HG03457 (cell line): ENCODE data around the gene CILP2.
A peak's percentile ranks its signal among the peaks of the same experiment; 100 is the strongest.

ENCODE experiments used
- ATAC-seq: cut with Tn5 transposase; IDR thresholded peaks from one replicate; pipeline ENCODE4 v1.9.1; 2021; ENCODE audit warnings: moderate number of reproducible peaks; ENCODE audit not compliant: unreplicated experiment

The CILP2 gene

DNA sequence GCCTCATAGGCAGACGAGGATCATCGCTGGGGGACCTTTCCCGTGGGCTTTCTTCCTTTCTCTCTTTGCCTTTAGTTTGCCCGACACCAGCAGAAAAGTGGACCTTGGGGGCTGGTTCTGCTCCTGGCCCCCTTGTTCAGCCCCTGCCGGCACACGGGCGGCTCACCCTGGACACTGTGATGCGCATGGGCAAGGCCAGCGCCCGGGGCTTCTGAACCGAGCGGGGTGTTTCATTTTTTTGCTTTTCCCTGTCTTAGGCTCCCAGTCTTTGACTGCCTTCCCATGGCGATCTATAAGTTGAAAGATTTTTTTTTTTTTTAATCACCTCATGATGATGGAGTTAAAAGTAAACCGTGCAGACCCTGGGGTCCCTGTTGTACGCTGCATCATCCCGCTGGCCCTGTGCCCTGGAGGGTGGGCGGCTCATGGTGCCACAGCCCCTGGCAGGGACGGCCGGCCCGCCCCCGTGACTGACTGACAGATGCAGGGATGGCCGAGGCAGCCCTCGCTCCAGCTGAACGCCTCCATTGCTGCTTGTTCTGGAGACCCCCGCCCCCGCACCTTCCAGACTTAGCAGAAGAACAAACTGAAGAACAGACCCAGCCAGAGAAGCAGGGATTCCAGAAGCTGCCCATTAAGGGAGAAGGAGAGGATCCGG, 32.3 kb upstream of the CILP2 start:
- no peak for ATAC-seq

DNA sequence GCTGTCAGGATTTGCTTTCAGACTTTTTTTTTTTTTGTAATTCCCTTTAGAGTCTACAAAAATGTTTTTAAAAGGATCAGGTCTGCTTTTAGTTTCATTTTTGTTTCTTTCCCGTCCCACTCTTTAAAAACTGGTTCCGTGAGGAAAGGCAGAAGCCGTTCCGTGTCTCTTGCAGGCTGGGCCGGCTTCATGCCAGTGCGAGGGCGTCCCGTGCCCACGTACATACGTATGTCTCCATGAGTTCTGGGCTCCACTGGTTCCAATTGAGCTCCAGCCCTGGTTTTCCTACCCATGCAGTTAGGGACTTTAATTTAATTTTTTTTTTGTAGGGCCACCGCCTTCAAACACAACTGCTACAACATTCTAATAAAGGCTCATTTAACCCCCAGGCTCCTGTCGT, 31.5 kb upstream of the CILP2 start:
- no peak for ATAC-seq

DNA sequence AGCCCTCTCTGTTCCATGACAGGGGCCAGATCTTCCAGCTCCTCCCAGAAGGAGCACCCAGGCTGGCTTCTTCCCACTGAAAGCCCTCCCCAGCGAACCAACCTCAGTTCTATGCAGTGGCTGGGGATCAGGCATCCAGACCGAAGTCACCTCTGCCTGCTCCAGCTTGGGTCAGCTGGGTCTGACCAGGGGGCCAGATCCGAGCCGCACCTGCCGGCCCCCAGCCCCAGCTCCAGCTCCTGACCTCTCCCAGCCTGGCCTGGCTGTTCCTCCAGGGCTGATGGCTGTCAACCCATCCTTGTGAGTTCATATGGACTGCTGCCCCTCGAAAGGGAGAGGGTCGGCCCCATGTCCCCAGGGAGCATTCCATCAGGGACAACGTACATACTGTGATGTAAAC, 30.7 kb upstream of the CILP2 start:
- ATAC-seq = no peak

DNA sequence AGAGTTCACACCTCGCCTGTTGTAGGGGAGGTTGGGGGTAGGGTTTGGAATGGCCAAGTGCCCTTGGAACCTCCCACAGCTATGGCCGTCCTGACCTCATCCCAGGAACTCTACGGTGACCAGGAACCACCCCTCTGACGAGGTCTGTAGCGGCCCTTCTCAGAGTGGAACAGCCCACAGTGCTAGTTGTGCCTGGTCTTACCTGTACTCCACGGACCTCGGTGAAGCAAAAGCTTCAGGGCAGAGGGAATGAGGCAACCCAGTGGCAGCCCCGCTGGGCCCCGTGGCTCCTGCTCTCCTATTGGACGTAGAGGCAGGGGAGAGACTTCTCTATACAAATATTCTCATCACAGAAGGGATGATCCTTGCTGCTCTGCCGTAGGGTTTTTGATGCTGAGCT, 29.8 kb upstream of the CILP2 start:
- ATAC-seq = no peak

DNA sequence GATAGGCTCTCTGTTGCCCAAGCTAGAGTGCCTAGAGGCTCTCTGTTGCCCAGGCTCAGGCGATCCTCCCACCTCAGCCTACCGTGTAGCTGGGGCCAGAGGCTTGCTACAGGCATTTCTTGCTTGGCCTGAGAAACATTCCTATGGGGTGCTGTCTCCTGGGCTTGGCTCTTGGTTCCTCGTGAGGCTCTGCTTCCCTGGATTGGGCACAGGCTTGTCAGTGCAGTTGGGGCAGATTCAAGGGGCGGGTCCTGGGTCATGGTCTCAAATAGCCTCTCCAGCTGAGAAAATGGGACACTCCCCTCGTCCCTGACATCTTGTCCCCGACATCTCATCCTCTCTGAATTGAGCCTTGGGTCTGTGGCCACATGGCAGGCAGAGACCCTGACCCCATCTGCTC, 27.6 kb upstream of the CILP2 start:
- ATAC-seq = no peak

DNA sequence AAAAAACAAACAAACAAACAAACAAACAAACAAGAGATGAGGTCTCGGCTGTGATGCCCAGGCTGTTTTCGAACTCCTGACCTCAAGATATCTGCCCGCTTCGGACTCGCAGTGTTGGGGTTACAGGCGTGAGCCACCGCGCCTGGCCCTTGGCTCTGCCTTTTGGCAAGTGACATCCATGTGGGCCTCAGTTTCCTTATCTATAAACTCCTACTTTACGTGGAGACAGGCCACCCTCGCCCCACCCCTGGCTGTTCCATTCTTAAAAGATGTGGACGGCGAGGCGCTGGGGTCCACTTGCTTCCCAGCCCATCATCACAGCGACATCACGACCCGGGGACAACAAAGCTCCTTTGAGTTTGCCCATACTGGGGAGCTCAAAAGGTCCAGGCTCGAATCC, 24.4 kb upstream of the CILP2 start:
- ATAC-seq = no peak

DNA sequence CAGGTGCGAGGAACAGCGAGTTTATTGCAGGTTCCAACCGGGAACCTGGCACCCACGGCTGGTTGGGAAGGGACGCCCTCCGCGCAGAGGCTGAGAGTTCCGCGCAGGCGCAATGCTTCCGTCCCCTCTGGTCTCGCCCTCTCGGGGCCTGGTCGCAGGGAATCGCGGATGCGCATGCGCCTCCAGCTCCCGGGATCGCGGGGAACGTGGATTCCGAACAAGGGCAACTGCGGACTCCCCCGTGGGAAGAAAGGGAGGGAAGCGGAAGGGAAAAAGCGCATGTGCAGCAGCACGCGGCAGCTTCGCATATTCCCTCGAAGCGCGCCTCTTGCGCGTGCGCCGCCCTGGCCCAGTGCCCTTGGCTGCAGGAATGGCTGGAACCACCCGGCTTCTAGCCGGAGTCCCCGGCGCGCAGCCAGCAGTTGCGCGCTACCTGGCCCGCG, 23.8 kb upstream of the CILP2 start:
- ATAC-seq = no peak

DNA sequence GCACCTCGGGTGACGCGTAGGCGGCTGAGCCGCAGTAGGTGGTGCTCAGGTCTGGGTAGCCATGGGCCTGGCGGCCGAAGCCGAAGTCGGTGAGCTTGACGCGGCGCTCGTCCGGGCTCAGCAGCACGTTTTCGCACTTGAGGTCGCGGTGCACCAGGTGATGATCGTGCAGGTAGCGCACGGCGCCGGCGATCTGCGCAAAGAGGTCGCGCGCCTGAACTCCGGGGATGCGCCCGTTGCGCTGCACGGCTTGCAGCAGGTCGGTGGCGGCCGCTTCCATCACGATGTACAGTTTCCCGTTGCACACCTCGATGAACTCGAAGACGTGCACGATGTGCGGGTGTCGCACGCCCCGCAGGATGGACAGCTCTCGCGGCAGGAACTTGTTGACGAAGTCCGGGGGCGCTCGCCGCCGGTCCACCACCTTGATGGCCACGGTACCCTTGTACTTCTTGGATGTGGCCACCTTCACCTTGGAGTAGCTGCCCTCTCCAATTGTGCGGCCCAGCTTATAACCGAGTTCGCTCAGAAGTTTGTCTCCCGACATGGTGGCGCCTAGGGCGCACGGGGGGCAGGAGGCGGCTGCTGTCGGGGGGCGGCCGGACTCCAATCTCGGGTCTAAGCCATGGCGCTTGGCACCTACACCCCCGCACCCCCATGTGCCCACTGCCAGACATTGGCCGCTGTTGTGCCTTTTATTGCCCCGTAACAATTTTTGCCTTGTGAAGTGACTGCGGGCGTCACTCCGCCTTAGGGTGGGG, 23.0 kb upstream of the CILP2 start, which contains the start of gene TSSK6:
TSS of gene TSSK6 (minus strand) at position 668 of the 761 bp plus-strand sequence. CDS start at position 547, 121 bp downstream.
- ATAC-seq = no peak

DNA sequence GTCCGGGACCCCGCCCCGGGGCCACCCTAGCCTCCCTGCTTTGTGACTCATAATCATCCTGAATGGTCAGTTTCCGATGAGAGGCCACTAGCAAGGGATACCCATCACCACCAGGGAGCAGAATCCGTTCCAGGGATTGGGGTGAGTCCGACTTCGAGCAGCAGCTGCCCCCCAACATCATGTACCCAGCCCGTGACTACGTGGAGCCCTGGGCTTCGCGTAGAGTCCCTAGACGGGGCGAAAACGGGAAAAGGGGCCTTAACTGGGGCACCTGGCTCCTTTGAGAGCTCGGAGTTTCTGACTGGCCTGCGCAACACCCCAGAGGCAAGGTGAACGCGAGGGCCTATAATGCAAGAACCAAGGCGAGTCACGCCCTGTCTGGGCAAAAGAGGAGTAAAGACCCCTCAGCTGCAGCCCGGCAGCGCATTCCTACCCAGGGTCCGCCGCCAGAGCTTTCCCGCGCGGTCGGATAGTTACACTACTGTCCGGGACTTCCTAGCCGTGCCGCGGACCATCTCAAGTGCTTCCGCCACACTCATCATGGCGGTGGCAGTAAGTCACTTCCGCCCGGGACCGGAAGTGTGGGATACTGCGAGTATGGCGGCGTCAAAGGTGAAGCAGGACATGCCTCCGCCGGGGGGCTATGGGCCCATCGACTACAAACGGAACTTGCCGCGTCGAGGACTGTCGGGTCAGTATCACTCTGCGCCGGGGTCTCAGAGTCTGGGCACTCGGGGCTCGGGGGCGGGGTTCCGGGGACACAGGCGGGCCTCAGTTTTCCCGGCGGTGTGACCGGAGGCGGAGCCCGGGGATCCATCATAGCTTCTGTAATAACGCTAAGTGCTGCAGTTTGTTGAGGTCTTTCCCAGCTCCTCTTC, 22.2 kb upstream of the CILP2 start, which contains the start of gene NDUFA13:
TSS of gene NDUFA13 (plus strand) at position 584 of the 878 bp plus-strand sequence. CDS start at position 598, 14 bp downstream.
- ATAC-seq = peak; percentile 73

DNA sequence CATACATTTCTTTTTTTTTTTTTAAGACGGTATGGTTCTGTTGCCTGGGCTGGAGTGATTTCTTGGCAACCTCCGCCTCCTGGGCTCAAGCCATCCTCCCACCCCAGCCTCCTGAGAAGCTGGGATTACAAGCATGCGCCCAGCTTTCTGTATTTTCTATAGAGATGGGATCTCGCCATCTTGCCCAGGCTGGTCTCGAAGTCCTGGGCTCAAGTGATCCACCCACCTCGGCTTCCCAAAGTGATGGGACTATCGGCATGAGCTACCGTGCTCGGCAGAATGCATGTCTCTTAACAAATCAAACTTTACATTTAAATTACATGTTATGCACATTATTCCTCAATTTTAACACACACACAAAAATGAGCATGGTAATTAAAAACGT, 20.8 kb upstream of the CILP2 start:
- ATAC-seq = no peak

DNA sequence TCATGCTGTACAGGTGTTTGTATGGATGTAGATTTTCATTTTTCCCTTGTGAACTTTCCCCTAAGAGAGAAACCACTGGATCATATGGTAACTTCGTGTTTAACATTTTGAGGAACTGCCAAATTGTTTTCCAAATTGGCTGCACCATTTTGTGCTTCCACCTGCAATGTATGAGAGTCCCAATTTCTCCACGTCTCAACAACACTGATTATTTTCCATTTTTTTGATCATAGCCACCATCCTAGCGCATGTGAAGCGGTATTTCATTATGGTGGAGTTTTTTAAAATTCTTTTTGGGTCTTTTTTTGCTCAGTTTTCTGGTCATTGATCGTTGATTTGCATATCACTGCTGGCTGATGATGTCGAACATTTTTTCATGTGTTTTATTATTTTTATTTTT, 17.1 kb upstream of the CILP2 start:
- ATAC-seq = no peak

DNA sequence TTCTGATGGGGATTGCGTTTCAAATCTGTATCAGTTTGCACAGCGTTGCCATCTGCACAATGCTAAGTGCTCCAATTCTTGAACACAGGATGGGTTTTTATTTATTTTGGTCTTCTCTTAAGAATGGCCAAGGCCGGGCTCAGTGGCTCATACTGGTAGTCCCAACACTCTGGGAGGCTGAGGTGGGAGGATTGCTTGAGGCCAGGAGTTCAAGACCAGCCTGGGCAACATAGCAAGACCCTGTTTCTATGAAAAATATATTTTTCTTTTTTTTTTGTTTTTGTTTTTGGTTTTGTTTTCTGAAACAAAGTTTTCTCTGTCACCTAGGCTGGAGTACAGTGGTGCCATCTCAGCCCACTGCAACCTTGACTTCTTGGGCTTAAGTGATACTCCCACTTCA, 14.9 kb upstream of the CILP2 start:
- no peak for ATAC-seq

DNA sequence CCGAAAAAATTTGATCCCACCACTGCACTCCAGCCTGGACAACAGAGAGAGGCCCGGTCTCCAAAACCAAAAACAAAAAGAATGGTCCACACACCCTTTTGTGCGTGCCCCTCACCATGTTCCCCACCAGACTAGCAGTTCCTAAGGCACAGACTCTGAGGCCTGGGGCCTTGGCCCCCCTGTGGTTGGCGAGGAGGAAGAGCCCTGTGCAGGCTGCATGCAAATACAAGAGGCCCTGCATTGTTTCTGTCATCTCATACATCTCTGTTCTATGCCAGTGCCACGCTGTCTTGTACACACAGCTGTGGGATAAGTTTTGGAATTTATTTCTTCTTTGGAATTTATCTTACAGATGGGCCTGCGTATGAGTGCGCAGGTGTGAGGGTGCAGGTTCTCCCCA, 14.0 kb upstream of the CILP2 start:
- no peak for ATAC-seq

DNA sequence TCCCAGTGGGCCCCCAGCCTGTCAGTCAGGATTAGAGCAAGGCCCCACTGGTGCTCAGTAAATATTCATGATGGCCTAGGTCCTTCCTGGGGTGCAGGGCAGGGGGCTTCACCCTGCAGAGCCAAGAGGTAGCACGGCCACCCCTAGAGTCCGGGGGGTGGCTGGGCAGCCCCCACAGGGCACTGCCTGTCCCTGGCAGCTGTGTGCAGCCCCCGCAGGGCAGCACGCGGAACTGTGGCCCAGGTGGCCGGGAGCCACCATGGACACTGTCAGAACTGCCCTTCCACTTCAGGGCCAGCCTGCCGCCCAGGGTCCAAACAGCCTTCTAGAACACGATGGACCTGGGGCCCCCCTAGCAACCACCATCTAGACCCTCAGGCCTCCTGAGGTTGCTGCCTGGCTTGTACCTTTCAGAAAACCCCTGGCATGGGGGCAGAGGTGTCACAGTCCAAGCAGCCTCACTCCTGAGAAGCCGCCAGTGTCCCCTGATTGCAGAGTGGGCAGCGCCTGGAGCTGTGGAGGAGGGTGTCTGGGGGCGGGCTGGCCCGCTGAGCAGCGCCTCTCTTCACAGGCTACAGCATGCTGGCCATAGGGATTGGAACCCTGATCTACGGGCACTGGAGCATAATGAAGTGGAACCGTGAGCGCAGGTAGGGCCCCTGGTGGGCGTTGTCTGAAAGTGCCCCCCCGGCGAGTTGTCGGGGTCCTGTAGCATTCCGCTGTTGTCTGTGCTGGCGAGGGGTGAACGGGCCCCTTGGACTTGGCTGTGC, 12.3 kb upstream of the CILP2 start:
- ATAC-seq = no peak

DNA sequence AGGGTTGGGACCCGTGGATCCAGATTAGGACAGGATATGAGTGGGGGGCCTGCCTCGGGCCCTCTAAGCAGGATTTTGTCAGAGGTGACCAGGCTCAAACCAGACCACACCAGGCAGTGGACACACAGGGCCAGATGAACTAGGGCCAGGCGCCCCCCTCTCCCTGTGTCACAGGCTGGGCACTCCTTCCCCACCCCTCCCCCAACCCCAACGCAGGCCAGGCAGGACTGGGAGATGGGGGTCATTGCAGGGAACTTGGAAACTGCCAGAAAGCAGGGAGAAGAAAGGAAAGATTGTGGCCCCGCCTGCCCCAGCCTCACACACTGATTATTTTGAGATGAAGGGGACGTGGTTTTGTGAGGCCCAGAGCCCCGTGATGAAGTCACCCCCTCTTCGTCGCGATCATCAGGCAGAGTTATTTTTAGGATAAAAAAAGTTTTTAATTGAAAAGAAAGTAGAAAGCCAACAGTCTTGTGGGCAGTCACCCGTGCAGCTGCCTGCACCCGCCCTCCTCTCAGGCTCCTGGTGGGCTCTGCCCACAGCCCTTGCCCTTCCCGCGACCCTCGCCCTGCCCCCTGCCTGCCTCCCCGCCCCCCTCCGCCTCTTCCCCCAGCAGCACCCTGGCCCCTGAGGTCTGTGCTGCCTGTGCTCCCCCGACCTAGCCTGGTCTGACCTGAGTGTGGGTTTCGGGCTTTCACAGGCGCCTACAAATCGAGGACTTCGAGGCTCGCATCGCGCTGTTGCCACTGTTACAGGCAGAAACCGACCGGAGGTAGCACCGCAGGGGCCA, 11.3 kb upstream of the CILP2 start:
- no peak for ATAC-seq

DNA sequence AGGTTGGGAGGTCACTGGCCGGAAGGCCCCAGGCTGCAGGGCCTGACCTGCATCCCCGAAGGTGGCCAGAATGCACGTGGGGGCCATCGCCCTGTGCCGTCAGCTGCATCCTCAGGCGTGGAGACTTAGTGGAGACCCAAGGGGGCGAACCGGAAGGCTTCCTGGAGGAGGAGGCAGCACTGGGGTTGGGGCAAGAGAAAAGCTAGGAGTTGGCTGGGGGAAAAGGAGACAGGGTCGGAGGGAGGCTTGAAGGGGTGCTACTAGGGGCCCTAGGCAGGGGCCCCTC, 10.8 kb upstream of the CILP2 start:
- no peak for ATAC-seq

DNA sequence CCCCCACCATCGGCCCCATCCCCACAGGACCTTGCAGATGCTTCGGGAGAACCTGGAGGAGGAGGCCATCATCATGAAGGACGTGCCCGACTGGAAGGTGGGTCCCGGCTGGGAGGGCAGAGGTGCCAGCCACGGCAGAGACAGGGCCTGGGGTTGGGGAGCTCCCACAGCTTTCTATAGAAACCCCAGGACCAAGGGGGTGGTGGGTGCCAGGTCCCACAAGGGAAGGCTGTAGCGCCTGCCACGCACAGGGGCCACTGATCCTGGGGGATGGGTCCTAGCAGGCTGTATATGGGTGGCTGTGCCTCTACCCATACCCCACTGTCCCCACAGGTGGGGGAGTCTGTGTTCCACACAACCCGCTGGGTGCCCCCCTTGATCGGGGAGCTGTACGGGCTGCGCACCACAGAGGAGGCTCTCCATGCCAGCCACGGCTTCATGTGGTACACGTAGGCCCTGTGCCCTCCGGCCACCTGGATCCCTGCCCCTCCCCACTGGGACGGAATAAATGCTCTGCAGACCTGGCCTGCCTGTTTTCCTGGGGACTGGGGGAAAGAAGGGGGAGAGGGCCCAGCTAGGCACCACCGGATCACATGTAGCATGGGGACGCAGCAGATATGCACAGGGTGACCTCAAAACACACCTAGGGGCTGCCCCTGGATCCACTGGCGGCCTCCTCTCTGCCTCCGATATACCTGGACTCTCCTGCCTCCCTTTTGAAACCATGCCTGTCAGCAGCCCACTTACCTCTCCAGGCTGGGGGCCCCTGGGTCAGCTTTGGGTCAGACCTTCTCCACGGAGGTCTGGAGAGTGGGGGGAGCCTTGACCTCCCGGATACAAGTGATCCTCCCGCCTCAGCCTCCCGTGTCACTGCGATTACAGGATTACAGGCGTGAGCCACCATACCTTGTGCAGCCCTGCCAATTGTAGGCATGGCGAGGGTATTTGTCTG, 10.1 kb upstream of the CILP2 start:
- ATAC-seq = no peak

DNA sequence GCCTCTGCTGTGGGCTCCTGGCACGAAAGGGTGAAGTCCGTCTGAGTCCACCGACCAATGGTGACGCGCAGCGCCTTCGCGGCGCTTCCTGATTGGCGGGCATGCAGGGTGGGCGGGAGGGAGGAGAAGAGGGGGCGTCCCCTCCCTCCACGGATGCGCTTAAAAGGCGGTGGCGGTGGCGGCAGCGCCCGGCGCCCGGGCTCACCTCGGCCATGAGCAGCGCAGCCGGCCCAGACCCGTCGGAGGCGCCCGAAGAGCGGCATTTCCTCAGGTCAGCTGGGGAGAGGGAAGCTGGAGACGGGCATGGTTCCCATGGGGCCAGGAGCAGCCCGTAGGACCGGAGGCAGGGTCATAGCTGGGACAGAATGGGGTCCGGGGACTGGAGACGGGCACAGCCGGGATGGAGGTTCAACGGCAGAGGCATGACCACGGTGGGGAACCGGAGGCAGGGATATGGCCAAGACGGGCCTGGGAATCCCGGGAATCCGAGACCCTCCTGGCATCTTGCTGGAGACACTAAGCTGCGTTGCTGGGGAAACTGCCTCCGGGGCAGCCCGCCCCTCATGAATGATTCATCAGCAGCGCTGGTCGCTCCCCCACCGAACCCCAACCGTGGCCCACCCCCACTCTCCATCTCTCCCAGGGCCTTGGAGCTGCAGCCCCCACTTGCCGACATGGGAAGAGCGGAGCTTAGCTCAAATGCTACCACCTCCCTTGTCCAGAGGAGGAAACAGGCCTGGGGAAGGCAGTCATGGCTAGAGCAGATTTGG, 9.2 kb upstream of the CILP2 start, which contains the start of gene YJEFN3:
TSS of gene YJEFN3 (plus strand) at position 191 of the 770 bp plus-strand sequence. CDS start at position 213, 22 bp downstream.
- no peak for ATAC-seq
